Daoy (cell line): ENCODE measurements around the gene SUMF2. TPM values are rescaled to one million over a fixed set of nuclear protein-coding genes. Genes with fewer than 3 reads are reported as not detected.
A peak's percentile ranks its signal among the peaks of the same experiment; 100 is the strongest.
"Not testable (repeated sequence)": the region's sequence is repeated elsewhere in the genome, so short reads cannot be mapped to it uniquely, and the experiment has no call there.

Experiments used
- DNase-seq: peaks from one replicate; pipeline ENCODE4 v3.0.0-alpha.2; 2015; ENCODE audit warnings: low read depth
- total RNA-seq: library from RNA; depleted of rRNA; stranded (reverse); fragments of >200 nt; shearing (Covaris generic); gene quantifications from 2 replicates; pipeline ENCODE4 v1.2.3, GENCODE V29; 2014

SUMF2 gene
- total RNA-seq, 1 experiment from 2014 or later = 167 TPM

- DNase-seq = peak; percentile 63
Measured at GRCh38 chr7:56062382-56062781, 1.7 kb upstream of the SUMF2 start.

- no peak for DNase-seq
Measured at GRCh38 chr7:56063500-56063881, 595 bp upstream of the SUMF2 start.

DNA sequence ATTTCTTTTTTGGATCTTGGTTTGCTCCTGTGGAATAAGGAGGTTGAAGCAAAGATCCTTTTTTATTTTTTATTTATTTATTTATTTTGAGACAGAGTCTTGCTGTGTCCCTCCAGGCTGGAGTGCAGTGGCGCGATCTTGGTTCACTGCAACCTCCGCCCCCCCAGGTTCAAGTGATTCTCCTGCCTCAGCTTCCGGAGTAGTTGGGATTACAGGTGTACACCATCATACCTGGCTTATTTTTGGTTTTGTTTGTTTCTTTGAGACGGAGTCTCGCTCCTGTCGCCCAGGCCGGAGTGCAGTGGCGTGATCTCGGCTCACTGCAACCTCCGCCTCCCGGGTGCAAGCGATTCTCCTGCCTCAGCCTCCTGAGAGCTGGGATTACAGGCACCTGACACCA is 2.3 kb downstream of the SUMF2 start:
- not testable (repeated sequence) for DNase-seq

- peak; percentile 85 for DNase-seq
Measured at GRCh38 chr7:56074371-56074791, 10.3 kb downstream of the SUMF2 start.

- no peak for DNase-seq
Measured at GRCh38 chr7:56077681-56078080, 13.6 kb downstream of the SUMF2 start.

GRCh38 chr7:56078196-56078595 is 14.1 kb downstream of the SUMF2 start:
- DNase-seq = no peak

DNA sequence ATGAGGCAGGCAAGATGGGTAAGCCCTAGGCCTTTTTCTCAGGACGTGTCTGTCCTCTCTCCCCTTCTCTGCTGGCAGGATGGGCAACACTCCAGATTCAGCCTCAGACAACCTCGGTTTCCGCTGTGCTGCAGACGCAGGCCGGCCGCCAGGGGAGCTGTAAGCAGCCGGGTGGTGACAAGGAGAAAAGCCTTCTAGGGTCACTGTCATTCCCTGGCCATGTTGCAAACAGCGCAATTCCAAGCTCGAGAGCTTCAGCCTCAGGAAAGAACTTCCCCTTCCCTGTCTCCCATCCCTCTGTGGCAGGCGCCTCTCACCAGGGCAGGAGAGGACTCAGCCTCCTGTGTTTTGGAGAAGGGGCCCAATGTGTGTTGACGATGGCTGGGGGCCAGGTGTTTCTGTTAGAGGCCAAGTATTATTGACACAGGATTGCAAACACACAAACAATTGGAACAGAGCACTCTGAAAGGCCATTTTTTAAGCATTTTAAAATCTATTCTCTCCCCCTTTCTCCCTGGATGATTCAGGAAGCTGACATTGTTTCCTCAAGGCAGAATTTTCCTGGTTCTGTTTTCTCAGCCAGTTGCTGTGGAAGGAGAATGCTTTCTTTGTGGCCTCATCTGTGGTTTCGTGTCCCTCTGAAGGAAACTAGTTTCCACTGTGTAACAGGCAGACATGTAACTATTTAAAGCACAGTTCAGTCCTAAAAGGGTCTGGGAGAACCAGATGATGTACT is 15.5 kb downstream of the SUMF2 start:
- peak; percentile 39 for DNase-seq

- not testable (repeated sequence) for DNase-seq
Measured at GRCh38 chr7:56080726-56081435, 16.8 kb downstream of the SUMF2 start.

DNA sequence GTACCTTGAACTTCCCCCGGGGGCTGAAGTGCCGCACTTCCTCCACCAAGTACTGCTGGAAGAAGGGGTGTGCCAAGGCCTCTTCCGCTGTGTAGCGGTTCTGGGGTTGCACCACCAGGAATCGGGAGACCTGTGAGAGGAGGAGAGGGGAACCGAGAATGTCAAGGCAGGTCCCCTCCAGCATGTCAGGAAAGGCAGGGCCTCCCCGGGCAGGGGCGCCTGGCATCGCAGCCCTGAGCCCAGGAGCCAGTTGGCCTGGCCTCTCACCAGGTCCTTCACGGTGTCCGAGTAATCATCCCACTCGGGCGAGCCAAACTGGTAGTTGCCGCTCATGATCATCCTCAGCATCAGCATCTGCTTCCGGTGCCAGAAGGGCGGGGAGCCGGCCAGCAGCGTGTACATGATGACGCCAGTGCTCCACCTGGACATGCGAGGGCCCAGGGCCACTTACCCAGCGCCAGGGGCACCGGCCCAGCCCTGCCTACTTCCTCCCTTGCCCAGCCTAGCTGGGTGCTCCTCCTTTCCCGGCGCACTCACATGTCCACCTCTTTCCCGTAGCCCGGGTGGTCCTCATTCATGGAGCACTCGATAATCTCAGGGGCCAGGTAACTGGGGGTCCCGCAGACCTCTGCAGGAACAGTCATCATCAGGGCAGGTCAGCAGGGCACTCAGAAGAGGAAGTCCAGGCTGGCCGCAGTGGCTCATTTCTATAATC is 17.7 kb downstream of the SUMF2 start:
- DNase-seq = no peak

- no peak for DNase-seq
Measured at GRCh38 chr7:56083150-56083785, 19.2 kb downstream of the SUMF2 start.

- no peak for DNase-seq
Measured at GRCh38 chr7:56086761-56087160, 22.7 kb downstream of the SUMF2 start.

GRCh38 chr7:56087445-56087844 is 23.4 kb downstream of the SUMF2 start:
- DNase-seq = no peak

- no peak for DNase-seq
Measured at GRCh38 chr7:56091591-56091990, 27.5 kb downstream of the SUMF2 start.

DNA sequence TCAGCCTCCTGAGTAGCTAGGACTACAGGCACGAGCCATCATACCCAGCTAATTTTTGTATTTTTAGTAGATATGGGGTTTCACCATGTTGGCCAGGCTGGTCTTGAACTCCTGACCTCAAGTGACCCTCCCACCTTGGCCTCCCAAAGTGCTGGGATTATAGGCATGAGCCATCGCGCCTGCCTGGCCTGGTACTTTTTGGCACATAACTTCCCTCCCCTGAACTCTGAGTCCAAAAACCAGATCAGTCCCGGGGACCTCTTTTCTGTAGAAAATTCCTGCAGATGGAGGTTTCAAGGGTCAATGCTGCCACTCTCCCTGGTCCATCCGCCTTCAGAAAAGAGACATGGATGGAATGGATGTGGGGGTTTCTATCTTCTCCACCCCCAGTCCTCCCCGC is 28.3 kb downstream of the SUMF2 start:
- not testable (repeated sequence) for DNase-seq

DNA sequence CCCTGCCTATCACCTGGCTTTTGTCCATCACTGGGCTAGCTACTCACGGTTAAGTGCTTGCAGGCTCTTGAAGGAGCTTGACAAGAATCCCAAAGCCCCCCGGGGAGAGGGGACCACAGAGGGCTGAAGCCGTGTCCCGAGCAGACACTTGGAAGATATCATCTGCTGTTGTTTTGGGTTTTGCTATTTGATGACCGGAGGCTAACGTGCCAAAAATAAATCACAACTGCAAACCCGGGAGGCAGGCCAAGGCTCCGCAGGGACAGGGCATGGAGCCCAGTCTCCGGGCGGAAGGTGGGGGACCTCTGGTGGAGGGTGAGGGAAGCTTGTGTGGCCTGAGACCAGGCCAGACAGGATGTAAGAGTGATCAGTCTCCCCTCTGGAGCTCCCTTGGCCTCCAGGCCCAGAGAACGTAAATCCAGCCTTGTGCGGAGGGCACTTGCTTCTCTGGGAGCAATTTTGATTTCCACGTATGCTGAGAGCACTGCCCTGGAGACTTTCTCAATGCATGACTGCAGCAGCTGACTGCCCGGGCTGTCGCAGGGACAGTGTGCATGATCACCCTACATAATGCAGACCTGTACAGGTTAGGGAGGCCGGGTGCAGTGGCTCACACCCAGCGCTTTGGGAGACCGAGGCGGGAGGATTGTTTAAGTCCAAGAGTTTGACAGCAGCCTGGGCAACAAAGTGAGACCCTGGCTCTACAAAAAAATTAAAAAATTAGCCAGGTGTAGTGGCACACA is 28.9 kb downstream of the SUMF2 start, which contains the start of gene PHKG1:
TSS of gene PHKG1 (minus strand) at position 164 of the 743 bp plus-strand sequence. CDS start 4,011 bp downstream, outside the sequence.
- peak; percentile 86 for DNase-seq

GRCh38 chr7:56097700-56098099 is 33.6 kb downstream of the SUMF2 start:
- DNase-seq = peak; percentile 82

- not testable (repeated sequence) for DNase-seq
Measured at GRCh38 chr7:56098187-56099008, 34.3 kb downstream of the SUMF2 start.

DNA sequence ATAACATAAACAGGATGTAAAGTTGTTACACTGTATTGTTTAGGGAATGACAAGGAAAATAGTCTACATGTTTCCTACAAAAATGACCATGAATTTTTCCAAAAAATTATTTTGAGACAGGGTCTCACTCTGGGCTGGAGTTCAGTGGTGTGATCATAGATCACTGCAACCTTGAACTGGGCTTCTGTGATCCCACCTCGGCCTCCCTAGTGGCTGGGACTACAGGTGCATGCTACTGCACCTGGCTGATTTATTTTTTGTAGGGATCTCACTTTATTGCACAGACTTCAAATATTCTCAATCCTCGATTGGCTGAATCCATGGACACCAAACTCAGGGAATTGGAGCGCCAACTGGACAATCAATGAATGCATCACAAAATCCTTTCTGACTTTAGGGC is 35.6 kb downstream of the SUMF2 start:
- DNase-seq = no peak

- DNase-seq = not testable (repeated sequence)
Measured at GRCh38 chr7:56104138-56104537, 40.1 kb downstream of the SUMF2 start.

DNA sequence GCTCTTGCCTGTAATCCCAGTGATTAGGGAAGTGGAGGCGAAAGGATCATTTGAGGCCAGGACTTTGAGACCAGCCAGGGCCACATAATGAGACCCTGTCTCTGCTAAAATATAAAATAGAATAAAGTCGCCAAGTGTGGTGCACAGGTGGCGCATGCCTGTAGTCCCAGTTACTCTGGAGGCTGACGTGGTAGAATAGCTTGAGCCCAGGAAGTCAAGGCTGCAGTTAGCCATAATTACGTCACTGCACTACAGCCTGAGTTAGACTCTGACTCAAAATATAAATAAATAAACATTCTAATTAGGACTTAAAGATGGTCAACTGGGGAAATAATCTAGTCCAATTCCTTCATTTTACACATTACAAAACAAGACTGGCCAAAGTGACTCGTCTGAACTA is 41.4 kb downstream of the SUMF2 start:
- peak; percentile 88 for DNase-seq
